Liver (tissue), 9 donors: ENCODE data around the gene EAPP. TPM values are rescaled to one million over a fixed set of nuclear protein-coding genes. Genes with fewer than 3 reads are reported as not detected.
"Not testable (repeated sequence)": the region's sequence is repeated elsewhere in the genome, so short reads cannot be mapped to it uniquely, and the experiment has no call there.

Source experiments
- DNase-seq: peaks from one replicate; pipeline ENCODE4 v3.0.0-alpha.2; 2017; ENCODE audit warnings: low spot score
- H3K27ac ChIP-seq, 2 donors: one replicate each; pipeline ENCODE4 v1.7.0; 2013; ENCODE audit warnings: inconsistent platforms in 2 of 2, low read length in 2 of 2, control low read depth in 1 of 2, low read depth in 1 of 2, mild to moderate bottlenecking in 1 of 2
- H3K27me3 ChIP-seq, 4 donors: one replicate each; pipeline versions ENCODE4 v1.6.1 to v1.7.0; 2013; ENCODE audit warnings: low read length in 3 of 4, inconsistent platforms in 1 of 4, mild to moderate bottlenecking in 1 of 4, moderate library complexity in 1 of 4; ENCODE audit not compliant: control insufficient read depth in 4 of 4, insufficient read depth in 4 of 4
- H3K36me3 ChIP-seq, 4 donors: one replicate each; pipeline versions ENCODE4 v1.6.1 to v1.7.0; 2013; ENCODE audit warnings: low read length in 3 of 4, mild to moderate bottlenecking in 3 of 4, low read depth in 1 of 4, moderate library complexity in 1 of 4; ENCODE audit not compliant: control insufficient read depth in 4 of 4, insufficient read depth in 3 of 4
- H3K4me1 ChIP-seq, 4 donors: one replicate each; pipeline versions ENCODE4 v1.6.1 to v1.7.0; 2013; ENCODE audit warnings: low read length in 3 of 4, mild to moderate bottlenecking in 3 of 4, moderate library complexity in 1 of 4; ENCODE audit not compliant: control insufficient read depth in 4 of 4, insufficient read depth in 4 of 4
- H3K4me3 ChIP-seq, 3 donors: one replicate each; pipeline versions ENCODE4 v1.6.1 to v1.7.0; 2013; ENCODE audit warnings: low read length in 3 of 3, control low read depth in 1 of 3, low read depth in 1 of 3, mild to moderate bottlenecking in 1 of 3
- H3K9ac ChIP-seq, 2 donors: one replicate each; pipeline ENCODE4 v1.7.0; 2013; ENCODE audit warnings: low read length in 2 of 2, mild to moderate bottlenecking in 2 of 2, moderate library complexity in 2 of 2, control low read depth in 1 of 2, low read depth in 1 of 2
- H3K9me3 ChIP-seq, 4 donors: one replicate each; pipeline versions ENCODE4 v1.6.1 to v1.7.0; 2013; ENCODE audit warnings: low read length in 3 of 4; ENCODE audit not compliant: control insufficient read depth in 4 of 4
- ATF3 ChIP-seq: IDR thresholded peaks from 2 replicates; pipeline ENCODE4 v1.6.1; 2016; ENCODE audit warnings: antibody characterized with exemption
- EGR1 ChIP-seq, 2 donors: IDR thresholded peaks; 2 replicates each; pipeline ENCODE4 v1.6.1; 2016 to 2018; ENCODE audit warnings: antibody characterized with exemption in 2 of 2, low read depth in 2 of 2
- FOXA1 ChIP-seq: IDR thresholded peaks from 2 replicates; pipeline ENCODE4 v1.6.1; 2016; ENCODE audit warnings: antibody characterized with exemption
- FOXA2 ChIP-seq: IDR thresholded peaks from 2 replicates; pipeline ENCODE4 v1.6.1; 2016; ENCODE audit warnings: antibody characterized with exemption
- HNF4A ChIP-seq, 2 donors: conservative IDR thresholded peaks; 2 replicates each; pipeline ENCODE4 v1.6.1; 2016; ENCODE audit warnings: antibody characterized with exemption in 2 of 2, mild to moderate bottlenecking in 2 of 2
- HNF4G ChIP-seq: IDR thresholded peaks from 2 replicates; pipeline ENCODE4 v1.6.1; 2016; ENCODE audit warnings: antibody characterized with exemption
- MAX ChIP-seq: IDR thresholded peaks from 2 replicates; pipeline ENCODE4 v1.6.1; 2016; ENCODE audit warnings: antibody characterized with exemption
- RAD21 ChIP-seq, 2 donors: IDR thresholded peaks; 2 replicates each; pipeline ENCODE4 v1.6.1; 2016; ENCODE audit warnings: antibody characterized with exemption in 2 of 2, mild to moderate bottlenecking in 2 of 2
- REST ChIP-seq: IDR thresholded peaks from 2 replicates; pipeline ENCODE4 v1.6.1; 2016; ENCODE audit warnings: antibody characterized with exemption, mild to moderate bottlenecking
- RXRA ChIP-seq, 2 donors: IDR thresholded peaks; 2 replicates each; pipeline ENCODE4 v1.6.1; 2017 to 2018; ENCODE audit warnings: antibody characterized with exemption in 2 of 2, mild to moderate bottlenecking in 1 of 2
- SP1 ChIP-seq: IDR thresholded peaks from 2 replicates; pipeline ENCODE4 v1.6.1; 2018; ENCODE audit warnings: antibody characterized with exemption, mild to moderate bottlenecking
- TAF1 ChIP-seq: conservative IDR thresholded peaks from 2 replicates; pipeline ENCODE4 v1.6.1; 2016; ENCODE audit warnings: antibody characterized with exemption, mild to moderate bottlenecking
- YY1 ChIP-seq: IDR thresholded peaks from 2 replicates; pipeline ENCODE4 v1.6.1; 2016; ENCODE audit warnings: antibody characterized with exemption, mild to moderate bottlenecking
- WGBS: extraction: QIAGEN DNeasy Blood & Tissue Kit; methylation state at CpG from one replicate; pipeline ENCODE4 v1.1.7; 2013; 5-methylcytosine and 5-hydroxymethylcytosine counted together
- polyA plus RNA-seq, 2 donors: library from polyadenylated mRNA; stranded (reverse) in 1 of 2; unstranded in 1 of 2; fragments of 200-250 nt in 1 of 2; fragments of >200 nt in 1 of 2; fragmentation: Nextera tagmentation in 1 of 2; extraction: Ambion mirVana in 1 of 2; gene quantifications; one replicate each; pipeline versions ENCODE4 v1.2.1 to v1.2.3, GENCODE V29; 2013 to 2015
- total RNA-seq, 2 donors: library from RNA; depleted of rRNA; stranded (reverse); fragments of >200 nt; gene quantifications; one replicate each; pipeline ENCODE4 v1.2.3, GENCODE V29; 2014
- donor health status: healthy.
- donor health status: healthy.
- donor health status: healthy.
- donor health status: healthy.
- donor health status: healthy.

Gene EAPP
- total and polyA plus RNA-seq, 4 donors: 18.5 to 33.4 (median 25.7) TPM

- 82% methylated on average over 9 of the region's 9 CpGs for WGBS
- no peak for TF ChIP-seq ATF3
- no peak for TF ChIP-seq SP1
- no peak for TF ChIP-seq RAD21 (IDR thresholded peaks at IDR 0.05)
- no peak for TF ChIP-seq RXRA (IDR thresholded peaks at IDR 0.05)
- TF ChIP-seq HNF4A (conservative IDR thresholded peaks at IDR 0.05): no peak
- TF ChIP-seq FOXA1: no peak
- no peak for TF ChIP-seq REST
- Histone ChIP-seq H3K36me3 (no peaks in the 10 kb centered on the region), H3K27me3 (no peaks in the 10 kb centered on the region), H3K4me3 (no peak overlapping the region), H3K4me1 (no peaks in the 10 kb centered on the region), H3K27ac (no peak overlapping the region), H3K9me3 (no peaks in the 10 kb centered on the region), H3K9ac (no peak overlapping the region)
- DNase-seq: no peak
Measured at GRCh38 chr14:34507459-34507858, 32.0 kb downstream of the EAPP start.

GRCh38 chr14:34505124-34505491 lies 34.4 kb downstream of the EAPP start:
- not testable (repeated sequence) for H3K27ac ChIP-seq, H3K36me3 ChIP-seq
- 80% methylated on average over 5 of the region's 5 CpGs for WGBS

GRCh38 chr14:34504027-34504426 lies 35.5 kb downstream of the EAPP start:
- WGBS: 84% methylated on average over 9 of the region's 9 CpGs
- not testable (repeated sequence) for H3K9ac ChIP-seq, H3K27ac ChIP-seq, H3K4me3 ChIP-seq, H3K27me3 ChIP-seq, H3K36me3 ChIP-seq, H3K4me1 ChIP-seq, DNase-seq, H3K9me3 ChIP-seq

More at GRCh38 chr14:34505124-34505491, 34.4 kb downstream of the EAPP start:
- not testable (repeated sequence) for H3K27me3 ChIP-seq, DNase-seq, H3K9me3 ChIP-seq, H3K4me1 ChIP-seq, H3K4me3 ChIP-seq, H3K9ac ChIP-seq

DNA sequence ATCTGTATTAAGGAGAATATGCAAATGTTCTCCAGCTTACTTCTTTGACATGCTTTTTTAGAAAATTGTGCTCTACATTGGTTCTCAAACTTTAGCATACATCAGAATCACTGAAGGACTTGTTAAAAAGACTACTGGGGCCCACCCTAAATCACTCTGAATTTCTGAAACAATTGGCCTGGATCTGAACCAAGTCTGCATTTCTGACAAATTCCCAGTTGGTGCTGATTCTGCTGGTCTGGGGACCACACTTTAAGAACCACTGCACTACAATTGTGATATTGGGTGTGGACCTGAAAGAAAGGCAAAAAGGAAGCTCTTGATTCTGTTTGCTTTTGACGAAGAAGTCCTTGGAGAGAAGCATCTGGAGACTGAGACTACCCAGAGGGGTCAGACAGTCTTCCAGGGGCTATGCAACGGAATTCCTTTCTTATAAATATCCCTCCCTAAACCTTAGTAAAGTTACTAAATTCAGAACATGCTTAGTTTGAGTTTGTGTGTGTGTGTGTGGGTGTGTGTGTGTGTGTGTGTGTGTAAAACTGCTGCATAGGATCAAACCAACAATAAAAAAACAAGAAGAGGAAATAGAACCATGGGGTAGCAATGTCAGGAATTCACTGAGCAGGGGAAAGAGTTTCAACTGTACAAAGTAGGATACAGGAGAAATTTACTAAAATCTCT lies 36.8 kb downstream of the EAPP start:
- H3K9me3 ChIP-seq: no peaks in the 10 kb centered on the region
- no peak overlapping the region for H3K4me3 ChIP-seq
- H3K4me1 ChIP-seq: peaks cover 0 to 11% (median 5%) of the 10 kb centered on the region in 4 donors
- H3K9ac ChIP-seq: no peak overlapping the region
- H3K36me3 ChIP-seq: no peaks in the 10 kb centered on the region
- DNase-seq: no peak
- WGBS: 73% methylated on average over 2 of the region's 2 CpGs
- H3K27ac ChIP-seq: no peak overlapping the region
- no peaks in the 10 kb centered on the region for H3K27me3 ChIP-seq
- TF ChIP-seq ATF3 (no peak), EGR1 (IDR thresholded peaks at IDR 0.05; ENCODE audit: low read depth in 2 of 2) (no peak), FOXA2 (no peak), HNF4A (conservative IDR thresholded peaks at IDR 0.05) (no peak), YY1 (no peak), TAF1 (no peak), RXRA (IDR thresholded peaks at IDR 0.05) (no peak), REST (no peak), HNF4G (no peak), SP1 (no peak), RAD21 (IDR thresholded peaks at IDR 0.05) (no peak), MAX (no peak)
